Sigmoid colon (tissue), 7 donors: Measurements from ENCODE around the gene LACTBL1. TPM values are rescaled to one million over a fixed set of nuclear protein-coding genes. Genes with fewer than 3 reads are reported as not detected.
"Not testable (repeated sequence)": the region's sequence is repeated elsewhere in the genome, so short reads cannot be mapped to it uniquely, and the experiment has no call there.

Experiments
- DNase-seq: peaks from one replicate; pipeline ENCODE4 v3.0.0-alpha.2; 2019
- H3K27ac ChIP-seq, 4 donors: fragments of 200-600 bp; sonication (generic); one replicate each; pipeline ENCODE4 v1.5.1; 2016 to 2019; ENCODE audit warnings: mild to moderate bottlenecking in 1 of 4
- H3K27me3 ChIP-seq, 3 donors: fragments of 200-600 bp; sonication (generic); one replicate each; pipeline ENCODE4 v1.5.1; 2019; ENCODE audit warnings: mild to moderate bottlenecking in 1 of 3
- H3K36me3 ChIP-seq, 4 donors: fragments of 200-600 bp; sonication (generic); one replicate each; pipeline ENCODE4 v1.5.1; 2016 to 2019
- H3K4me1 ChIP-seq, 4 donors: fragments of 200-600 bp; sonication (generic); one replicate each; pipeline ENCODE4 v1.5.1; 2017 to 2019
- H3K4me3 ChIP-seq, 4 donors: fragments of 200-600 bp; sonication (generic); one replicate each; pipeline ENCODE4 v1.5.1; 2017 to 2019; ENCODE audit warnings: mild to moderate bottlenecking in 2 of 4, moderate library complexity in 1 of 4
- H3K9me3 ChIP-seq, 4 donors: fragments of 200-600 bp in 3 of 4; sonication (generic) in 3 of 4; one replicate each; pipeline versions ENCODE4 v1.5.1 to v1.6.1; 2013 to 2019
- EP300 ChIP-seq, 4 donors: sonication (generic); formaldehyde crosslinking; IDR thresholded peaks; one replicate each; pipeline ENCODE4 v1.6.1; 2017; ENCODE audit warnings: antibody characterized with exemption in 4 of 4
- POLR2A ChIP-seq, 2 donors: fragments of 450-650 bp; IDR thresholded peaks; one replicate each; pipeline ENCODE4 v1.6.1; 2016; ENCODE audit warnings: antibody characterized with exemption in 2 of 2, mild to moderate bottlenecking in 2 of 2, moderate library complexity in 2 of 2
- POLR2AphosphoS5 ChIP-seq, 4 donors: sonication (generic); formaldehyde crosslinking; IDR thresholded peaks; one replicate each; pipeline ENCODE4 v1.6.1; 2017; ENCODE audit warnings: antibody characterized with exemption in 4 of 4
- WGBS, 2 donors: extraction: QIAGEN DNeasy Blood & Tissue Kit; methylation state at CpG; one replicate each; pipeline ENCODE4 v1.1.7; 2013; 5-methylcytosine and 5-hydroxymethylcytosine counted together
- intact Hi-C: fragments of 100-400 bp; cut with DNase I; formaldehyde crosslinking; loops from one replicate; pipeline ENCODE4 v1.15.1; 2023
- polyA plus RNA-seq, 3 donors: library from polyadenylated mRNA; stranded (reverse); fragments of 200-250 nt; gene quantifications; one replicate each; pipeline ENCODE4 v1.2.3, GENCODE V29; 2013
- total RNA-seq, 4 donors: library from RNA; depleted of rRNA; stranded (reverse); fragments of >200 nt; gene quantifications; one replicate each; pipeline ENCODE4 v1.1.0, GENCODE V29; 2016
- TF ChIP-seq, protein P1 (sequence below), 4 experiments: fragments of 450-650 bp in 3 of 4; fragments of 200-600 bp in 1 of 4; IDR thresholded peaks; one replicate each; pipeline ENCODE4 v1.5.1; 2016 to 2019; ENCODE audit warnings: antibody characterized with exemption in 4 of 4, mild to moderate bottlenecking in 3 of 4, moderate library complexity in 2 of 4
- donor health status: healthy with polysubstance abuse.
- donor health status: Bipolar disorder and iron deficiency.
- donor health status: healthy.

The LACTBL1 gene
- total and polyA plus RNA-seq, 7 donors: not detected

DNA sequence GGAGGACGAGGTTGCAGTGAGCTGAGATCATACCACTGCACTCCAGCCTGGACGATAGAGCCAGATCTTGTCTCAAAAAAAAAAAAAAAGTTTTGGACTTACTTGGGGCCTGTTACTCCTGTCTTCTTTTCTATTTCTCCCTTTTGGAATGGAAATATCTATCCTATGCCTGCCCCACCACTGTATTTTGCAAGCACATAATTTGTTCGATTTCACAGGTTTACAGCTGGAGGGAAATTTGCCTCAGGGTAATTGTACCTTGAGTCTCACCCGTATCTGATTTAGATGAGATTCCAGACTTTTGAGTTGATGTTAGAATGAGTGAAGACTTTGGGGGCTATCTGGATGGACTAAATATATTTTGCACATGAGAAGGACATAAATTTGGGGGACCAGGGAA lies 34.4 kb upstream of the LACTBL1 start:
- 84 to 89% methylated on average over 4 of the region's 4 CpGs for WGBS, 2 donors
- H3K27ac ChIP-seq: no peak overlapping the region
- intact Hi-C loops: no loop called here
- no peak overlapping the region for H3K4me3 ChIP-seq
- no peak for DNase-seq
- no peaks in the 10 kb centered on the region for H3K9me3 ChIP-seq
- H3K36me3 ChIP-seq: no peaks in the 10 kb centered on the region
- H3K27me3 ChIP-seq: no peaks in the 10 kb centered on the region
- TF ChIP-seq, protein P1, sequence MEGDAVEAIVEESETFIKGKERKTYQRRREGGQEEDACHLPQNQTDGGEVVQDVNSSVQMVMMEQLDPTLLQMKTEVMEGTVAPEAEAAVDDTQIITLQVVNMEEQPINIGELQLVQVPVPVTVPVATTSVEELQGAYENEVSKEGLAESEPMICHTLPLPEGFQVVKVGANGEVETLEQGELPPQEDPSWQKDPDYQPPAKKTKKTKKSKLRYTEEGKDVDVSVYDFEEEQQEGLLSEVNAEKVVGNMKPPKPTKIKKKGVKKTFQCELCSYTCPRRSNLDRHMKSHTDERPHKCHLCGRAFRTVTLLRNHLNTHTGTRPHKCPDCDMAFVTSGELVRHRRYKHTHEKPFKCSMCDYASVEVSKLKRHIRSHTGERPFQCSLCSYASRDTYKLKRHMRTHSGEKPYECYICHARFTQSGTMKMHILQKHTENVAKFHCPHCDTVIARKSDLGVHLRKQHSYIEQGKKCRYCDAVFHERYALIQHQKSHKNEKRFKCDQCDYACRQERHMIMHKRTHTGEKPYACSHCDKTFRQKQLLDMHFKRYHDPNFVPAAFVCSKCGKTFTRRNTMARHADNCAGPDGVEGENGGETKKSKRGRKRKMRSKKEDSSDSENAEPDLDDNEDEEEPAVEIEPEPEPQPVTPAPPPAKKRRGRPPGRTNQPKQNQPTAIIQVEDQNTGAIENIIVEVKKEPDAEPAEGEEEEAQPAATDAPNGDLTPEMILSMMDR (IDR thresholded peaks at IDR 0.05): no peak
- TF ChIP-seq POLR2AphosphoS5 (IDR thresholded peaks at IDR 0.05) (no peak), POLR2A (IDR thresholded peaks at IDR 0.05) (no peak), EP300 (IDR thresholded peaks at IDR 0.05) (no peak)
- H3K4me1 ChIP-seq: no peaks in the 10 kb centered on the region

DNA sequence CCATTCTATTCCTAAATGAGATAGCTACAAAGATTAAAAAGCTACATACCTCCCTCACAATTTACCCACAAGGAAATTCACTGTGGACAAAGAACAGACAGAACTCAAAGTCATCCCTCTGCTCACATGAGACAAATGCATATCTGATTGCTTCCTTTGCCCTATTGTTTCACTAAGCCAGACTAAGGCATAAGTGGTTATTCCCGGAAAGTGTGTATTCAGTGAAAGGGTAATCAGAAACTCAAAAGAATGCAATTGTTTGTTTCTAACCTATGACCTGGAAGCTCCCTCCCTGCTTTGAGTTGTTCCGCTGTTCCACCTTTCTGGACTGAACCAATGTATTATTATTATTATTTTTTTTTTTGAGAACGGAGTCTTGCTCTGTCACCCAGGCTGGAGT lies 32.1 kb upstream of the LACTBL1 start:
- intact Hi-C loops, H3K4me3 ChIP-seq, H3K27ac ChIP-seq, DNase-seq, H3K36me3 ChIP-seq, H3K4me1 ChIP-seq, H3K9me3 ChIP-seq, H3K27me3 ChIP-seq: not testable (repeated sequence)
- 85 to 87% methylated on average over 3 of the region's 3 CpGs for WGBS, 2 donors

DNA sequence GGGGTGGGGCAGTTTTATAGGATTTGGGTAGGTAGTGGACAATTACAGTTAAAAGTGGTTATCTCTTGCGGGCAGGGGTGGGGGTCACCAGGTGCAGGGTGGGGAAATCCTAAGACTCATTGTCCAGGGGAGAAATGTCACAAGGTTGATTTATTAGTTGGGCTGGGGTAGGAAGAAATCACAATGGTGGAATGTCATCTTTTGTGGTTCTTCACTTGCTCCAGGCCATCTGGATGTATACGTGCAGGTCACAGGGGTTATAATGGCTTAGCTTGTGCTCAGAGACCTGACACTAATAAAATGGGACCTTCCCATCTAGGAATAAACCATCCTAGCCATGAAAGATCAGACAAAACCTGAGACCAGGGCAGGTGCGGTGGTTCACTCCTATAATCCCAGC lies 31.4 kb upstream of the LACTBL1 start:
- H3K27me3 ChIP-seq: no peaks in the 10 kb centered on the region
- H3K27ac ChIP-seq: no peak overlapping the region
- H3K9me3 ChIP-seq: no peaks in the 10 kb centered on the region
- intact Hi-C loops: no loop called here
- TF ChIP-seq POLR2AphosphoS5 (IDR thresholded peaks at IDR 0.05) (no peak), POLR2A (IDR thresholded peaks at IDR 0.05) (no peak), EP300 (IDR thresholded peaks at IDR 0.05) (no peak)
- TF ChIP-seq, protein P1 (IDR thresholded peaks at IDR 0.05): no peak
- H3K4me1 ChIP-seq: no peaks in the 10 kb centered on the region
- no peaks in the 10 kb centered on the region for H3K36me3 ChIP-seq
- no peak for DNase-seq
- no peak overlapping the region for H3K4me3 ChIP-seq
- 61 to 74% methylated on average over 3 of the region's 3 CpGs for WGBS, 2 donors

DNA sequence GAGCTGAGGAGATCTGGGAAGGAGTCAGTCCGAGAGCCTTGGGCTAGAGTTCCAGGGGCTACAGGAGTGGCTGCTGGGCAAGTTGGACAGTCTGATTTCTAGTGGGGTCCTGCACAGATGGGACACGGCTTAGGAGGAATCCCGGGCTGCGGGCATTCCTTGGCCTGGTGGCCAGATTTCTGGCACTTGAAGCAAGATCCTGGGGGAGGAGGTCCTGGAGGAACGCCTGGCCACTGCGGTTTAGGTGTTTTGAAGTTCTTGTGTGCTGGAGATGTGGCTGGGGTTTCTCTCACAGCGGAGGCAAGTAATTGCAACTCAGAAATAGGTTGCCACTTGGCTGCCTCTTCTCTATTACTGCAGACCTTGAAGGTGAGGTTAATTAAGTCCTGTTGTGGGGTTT lies 29.6 kb upstream of the LACTBL1 start:
- DNase-seq, H3K36me3 ChIP-seq, H3K9me3 ChIP-seq, intact Hi-C loops, H3K27ac ChIP-seq, H3K27me3 ChIP-seq, H3K4me3 ChIP-seq, H3K4me1 ChIP-seq: not testable (repeated sequence)
- WGBS, 2 donors: 90 to 95% methylated on average over 7 of the region's 7 CpGs

DNA sequence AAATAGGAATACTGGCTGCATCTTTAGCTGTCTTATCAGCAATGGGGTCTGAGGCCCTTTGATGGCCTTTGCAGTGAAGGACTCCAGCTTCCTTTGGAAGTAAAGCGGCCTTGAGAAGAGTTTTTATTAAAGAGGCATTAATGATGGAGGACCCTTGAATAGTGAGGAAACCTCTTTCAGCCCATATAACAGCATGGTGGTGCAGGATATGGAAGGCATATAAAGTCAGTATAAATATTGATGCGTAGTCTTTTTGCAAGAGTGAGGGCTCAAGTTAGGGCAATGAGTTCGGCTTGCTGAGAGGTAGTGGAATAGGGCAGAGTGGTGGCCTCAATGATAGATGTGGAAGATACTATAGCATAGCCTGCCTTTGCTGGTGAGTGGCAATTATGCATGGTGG lies 27.5 kb upstream of the LACTBL1 start:
- H3K9me3 ChIP-seq, H3K27ac ChIP-seq, H3K27me3 ChIP-seq, H3K36me3 ChIP-seq, DNase-seq, intact Hi-C loops, H3K4me1 ChIP-seq, H3K4me3 ChIP-seq: not testable (repeated sequence)
- WGBS, 2 donors: 97 to 98% methylated on average over 3 of the region's 3 CpGs

DNA sequence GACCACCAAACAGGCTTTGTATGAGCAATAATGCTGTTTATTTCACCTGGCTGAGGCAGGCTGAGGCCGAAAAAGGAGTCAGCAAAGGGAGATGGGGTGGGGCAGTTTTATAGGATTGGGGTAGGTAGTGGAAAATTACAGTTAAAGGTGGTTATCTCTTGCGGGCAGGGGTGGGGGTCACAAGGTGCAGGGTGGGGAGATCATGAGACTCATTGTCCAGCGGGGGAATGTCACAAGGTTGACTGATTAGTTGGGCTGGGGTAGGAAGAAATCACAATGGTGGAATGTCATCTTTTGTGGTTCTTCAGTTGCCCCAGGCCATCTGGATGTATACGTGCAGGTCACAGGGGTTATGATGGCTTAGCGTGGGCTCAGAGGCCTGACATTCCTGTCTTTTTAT lies 24.9 kb upstream of the LACTBL1 start:
- H3K27ac ChIP-seq, H3K9me3 ChIP-seq, intact Hi-C loops, H3K4me1 ChIP-seq, DNase-seq, H3K27me3 ChIP-seq, H3K4me3 ChIP-seq, H3K36me3 ChIP-seq: not testable (repeated sequence)
- WGBS, 2 donors: 60 to 80% methylated on average over 5 of the region's 5 CpGs

DNA sequence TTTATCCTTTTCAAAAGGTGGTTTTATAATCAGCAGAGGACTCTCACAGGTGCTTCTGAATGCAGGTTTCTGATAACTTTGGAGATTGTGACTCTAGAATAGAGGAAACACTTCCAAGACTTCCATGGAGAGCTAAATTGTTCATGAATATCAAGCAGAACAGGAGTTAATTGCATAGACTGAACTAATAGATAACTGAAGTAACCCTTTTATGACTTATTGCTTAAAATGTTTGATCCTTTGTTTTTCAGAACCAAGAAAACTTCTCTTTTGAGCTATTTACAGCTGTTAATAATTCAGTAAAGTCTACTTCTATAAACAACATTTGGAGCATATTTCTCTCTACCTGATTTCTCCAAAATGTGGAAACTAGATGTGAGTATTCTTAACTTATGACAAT lies 23.1 kb upstream of the LACTBL1 start:
- Histone ChIP-seq H3K36me3 (no peaks in the 10 kb centered on the region), H3K27ac (no peak overlapping the region), H3K4me3 (no peak overlapping the region), H3K9me3 (no peaks in the 10 kb centered on the region), H3K27me3 (no peaks in the 10 kb centered on the region), H3K4me1 (no peaks in the 10 kb centered on the region)
- no peak for DNase-seq
- TF ChIP-seq, protein P1 (IDR thresholded peaks at IDR 0.05): no peak
- TF ChIP-seq POLR2AphosphoS5 (IDR thresholded peaks at IDR 0.05) (no peak), POLR2A (IDR thresholded peaks at IDR 0.05) (no peak), EP300 (IDR thresholded peaks at IDR 0.05) (no peak)
- intact Hi-C loops: no loop called here

DNA sequence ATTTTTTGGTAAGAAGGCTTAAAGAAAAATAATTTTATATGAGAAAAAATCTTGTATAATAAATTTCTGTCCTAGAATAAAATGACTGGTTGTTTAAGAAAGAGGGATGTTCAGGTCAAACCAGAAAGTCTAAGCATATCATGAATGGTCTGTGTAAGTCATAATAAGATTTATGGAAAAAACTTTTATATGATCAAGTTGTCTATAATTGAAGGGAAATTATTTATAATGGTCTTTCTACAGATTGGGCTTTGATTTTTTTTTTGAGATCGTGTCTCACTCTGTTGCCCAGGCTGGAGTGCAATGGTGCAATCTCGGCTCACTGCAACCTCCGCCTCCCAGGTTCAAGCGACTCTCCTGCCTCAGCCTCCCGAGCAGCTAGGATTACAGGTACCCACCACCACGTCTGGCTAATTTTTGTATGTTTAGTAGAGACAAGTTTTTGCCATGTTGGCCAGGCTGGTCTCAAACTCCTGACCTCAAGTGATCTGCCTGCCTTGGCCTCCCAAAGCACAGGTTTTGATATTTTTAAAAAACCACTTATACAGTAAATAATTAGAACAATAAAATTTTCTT lies 20.6 kb upstream of the LACTBL1 start:
- H3K27ac ChIP-seq, H3K36me3 ChIP-seq, H3K27me3 ChIP-seq, H3K9me3 ChIP-seq, DNase-seq, H3K4me1 ChIP-seq, intact Hi-C loops, H3K4me3 ChIP-seq: not testable (repeated sequence)
- WGBS, 2 donors: 87 to 88% methylated on average over 6 of the region's 6 CpGs

DNA sequence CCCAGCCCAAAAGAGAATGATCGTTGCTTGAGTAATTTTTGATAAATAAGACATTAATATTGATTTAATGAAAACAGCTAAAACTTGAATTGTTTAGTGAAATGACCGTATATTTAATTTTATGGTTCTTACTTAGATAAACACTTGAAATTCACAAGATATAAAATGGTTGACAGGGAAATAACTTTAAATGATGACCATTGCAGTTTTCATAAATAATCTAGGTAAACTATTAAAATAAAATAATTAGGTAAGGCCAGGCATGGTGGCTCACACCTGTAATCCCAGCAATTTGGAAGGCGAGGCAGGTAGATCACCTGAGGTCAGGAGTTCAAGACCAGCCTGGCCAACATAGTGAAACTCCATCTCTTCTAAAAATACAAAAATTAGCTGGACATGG lies 19.7 kb upstream of the LACTBL1 start:
- H3K4me1 ChIP-seq, H3K27ac ChIP-seq, intact Hi-C loops, DNase-seq, H3K27me3 ChIP-seq, H3K4me3 ChIP-seq, H3K36me3 ChIP-seq, H3K9me3 ChIP-seq: not testable (repeated sequence)
- 77 to 86% methylated on average over 3 of the region's 3 CpGs for WGBS, 2 donors
